Cerebellar cortex (tissue), 1 donor: ENCODE measurements around the gene SH3RF3.

Source experiments
- DNase-seq: peaks from one replicate; pipeline ENCODE4 v3.0.0-alpha.2; 2015; ENCODE audit warnings: low spot score

Gene SH3RF3

GRCh38 chr2:109418716-109419115 lies 289.7 kb downstream of the SH3RF3 start:
- DNase-seq, result no peak

GRCh38 chr2:109419171-109419756 lies 290.3 kb downstream of the SH3RF3 start:
- DNase-seq, result no peak

- DNase-seq, result peak; percentile 1
These were observed 291.0 kb downstream of the SH3RF3 start for GRCh38 chr2:109419960-109420370.

GRCh38 chr2:109421101-109421500 lies 292.1 kb downstream of the SH3RF3 start:
- no peak for DNase-seq

DNA sequence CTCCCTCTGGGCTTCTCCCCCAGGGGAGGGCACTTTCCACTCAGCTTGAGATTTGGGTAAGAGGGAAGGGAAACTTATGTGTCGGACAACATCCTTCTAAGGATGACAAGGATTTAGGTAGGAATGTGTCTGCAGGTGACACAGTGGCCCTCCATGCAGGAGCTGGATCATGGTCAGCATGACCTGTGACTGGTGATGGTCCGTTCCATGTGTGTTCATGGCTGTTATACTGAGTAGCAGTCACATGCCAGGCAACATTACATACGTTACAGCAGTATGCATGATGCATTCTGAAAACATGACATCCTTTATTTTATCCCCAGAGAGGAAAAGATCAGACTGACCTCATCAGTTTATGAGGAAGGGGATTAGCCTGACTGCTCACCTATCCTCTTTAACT lies 292.6 kb downstream of the SH3RF3 start:
- no peak for DNase-seq

DNA sequence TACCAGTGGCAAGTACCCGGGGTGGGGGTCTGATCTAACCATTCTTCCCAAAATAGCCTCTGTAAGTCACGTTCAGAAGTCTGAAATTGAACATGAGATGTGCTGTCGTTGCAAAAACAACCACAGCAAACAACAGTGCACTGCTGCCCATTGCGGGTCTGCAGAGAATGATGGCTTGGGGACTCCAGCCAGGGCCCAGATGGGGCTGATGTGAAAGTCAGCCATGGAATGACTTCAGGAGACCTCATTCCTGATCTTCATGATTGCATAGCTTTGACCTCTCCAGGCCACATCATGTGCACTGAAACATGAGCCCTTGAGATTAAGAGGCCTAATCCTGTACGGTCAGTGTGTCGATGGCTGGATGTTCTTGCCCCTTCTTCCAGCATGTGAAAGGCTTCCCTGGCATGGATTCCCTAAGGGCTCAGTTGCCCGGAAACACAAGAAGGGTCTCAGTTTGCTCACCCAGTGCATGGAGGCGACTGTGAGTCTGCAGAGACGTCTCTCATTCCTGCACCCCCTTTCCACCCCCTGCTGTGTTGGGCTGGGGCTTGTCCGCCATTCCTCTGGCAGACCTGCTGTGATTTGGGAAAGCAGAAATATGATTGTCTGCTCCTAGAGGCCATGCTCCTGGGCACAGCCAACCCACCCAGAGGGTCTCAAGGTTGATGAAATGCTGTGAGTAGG lies 293.2 kb downstream of the SH3RF3 start:
- DNase-seq, result no peak

GRCh38 chr2:109422758-109423500 lies 293.9 kb downstream of the SH3RF3 start:
- no peak for DNase-seq

GRCh38 chr2:109423556-109424359 lies 294.8 kb downstream of the SH3RF3 start:
- DNase-seq, result no peak

DNA sequence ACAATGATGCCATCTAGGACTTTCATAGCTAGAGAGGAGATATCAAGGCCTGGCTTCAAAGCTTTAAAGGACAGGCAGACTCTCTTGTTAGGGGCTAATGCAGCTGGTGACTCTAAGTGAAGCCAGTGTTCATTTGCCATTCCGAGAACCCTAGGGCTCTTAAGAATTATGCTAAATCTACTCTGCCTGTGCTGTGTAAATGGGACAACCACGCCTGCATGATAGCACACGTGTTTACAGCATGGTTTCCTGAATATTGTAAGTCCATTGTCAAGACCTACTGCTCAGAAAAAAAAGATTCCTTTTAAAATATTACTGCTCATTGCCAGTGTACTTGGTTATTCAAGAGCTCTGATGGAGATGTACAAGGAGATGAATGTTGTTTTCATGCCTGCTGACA lies 296.4 kb downstream of the SH3RF3 start:
- no peak for DNase-seq

GRCh38 chr2:109427661-109428091 lies 298.7 kb downstream of the SH3RF3 start:
- no peak for DNase-seq

GRCh38 chr2:109428281-109428680 lies 299.3 kb downstream of the SH3RF3 start:
- no peak for DNase-seq

- no peak for DNase-seq
These were observed 300.0 kb downstream of the SH3RF3 start for GRCh38 chr2:109428841-109429566.

- no peak for DNase-seq
These were observed 300.7 kb downstream of the SH3RF3 start for GRCh38 chr2:109429567-109430328.

DNA sequence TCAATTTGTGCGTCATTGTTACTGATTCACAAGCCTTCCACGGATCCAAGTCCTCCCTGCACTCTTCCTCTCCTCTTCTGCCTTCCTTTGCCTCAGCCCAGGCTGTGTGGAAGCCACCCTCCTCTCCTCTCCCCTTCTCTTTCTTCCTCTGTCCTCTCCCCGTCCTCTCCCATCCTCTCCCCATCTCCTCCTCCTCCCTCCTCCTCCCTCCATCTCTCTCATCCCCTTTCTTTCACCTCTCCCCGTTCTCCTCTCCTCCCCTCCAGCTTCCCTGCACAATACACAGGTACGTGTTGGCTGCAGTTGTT lies 301.3 kb downstream of the SH3RF3 start:
- DNase-seq, result no peak

DNA sequence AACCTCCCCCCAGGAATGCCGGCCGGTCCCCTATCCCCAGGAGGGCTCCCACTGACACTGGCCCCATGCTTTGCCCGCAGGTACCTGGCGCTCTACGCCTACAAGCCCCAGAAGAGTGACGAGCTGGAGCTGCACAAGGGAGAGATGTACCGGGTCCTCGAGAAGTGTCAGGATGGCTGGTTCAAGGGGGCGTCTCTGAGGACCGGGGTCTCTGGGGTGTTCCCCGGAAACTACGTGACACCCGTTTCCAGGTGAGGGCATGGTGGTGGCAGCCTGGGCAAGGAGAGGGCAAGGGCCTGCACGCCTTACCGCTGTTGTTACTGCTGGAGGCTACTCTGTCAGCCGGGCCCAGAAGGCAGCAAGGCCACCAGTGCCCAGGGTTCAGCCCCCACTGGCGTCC lies 303.4 kb downstream of the SH3RF3 start:
- no peak for DNase-seq

DNA sequence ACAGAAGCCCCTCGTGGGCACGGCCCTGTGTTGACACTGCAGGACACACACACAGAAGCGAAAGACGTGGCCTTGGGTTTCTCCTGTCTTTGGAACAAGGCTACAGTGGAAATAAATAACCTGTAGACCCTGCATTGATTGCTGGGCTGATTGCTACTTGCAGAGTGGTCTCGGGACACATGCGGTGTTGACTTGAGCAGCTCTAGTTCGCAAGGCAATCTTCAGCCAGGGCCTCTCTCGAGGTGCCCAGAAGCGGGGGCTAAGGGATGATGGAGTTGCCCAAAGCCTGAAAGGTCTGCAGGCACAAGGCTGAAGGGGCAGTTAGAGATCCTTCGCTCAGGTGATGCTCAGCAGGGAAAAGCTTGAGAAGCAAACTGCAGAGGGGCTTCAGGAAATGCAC lies 304.5 kb downstream of the SH3RF3 start:
- DNase-seq, result no peak

DNA sequence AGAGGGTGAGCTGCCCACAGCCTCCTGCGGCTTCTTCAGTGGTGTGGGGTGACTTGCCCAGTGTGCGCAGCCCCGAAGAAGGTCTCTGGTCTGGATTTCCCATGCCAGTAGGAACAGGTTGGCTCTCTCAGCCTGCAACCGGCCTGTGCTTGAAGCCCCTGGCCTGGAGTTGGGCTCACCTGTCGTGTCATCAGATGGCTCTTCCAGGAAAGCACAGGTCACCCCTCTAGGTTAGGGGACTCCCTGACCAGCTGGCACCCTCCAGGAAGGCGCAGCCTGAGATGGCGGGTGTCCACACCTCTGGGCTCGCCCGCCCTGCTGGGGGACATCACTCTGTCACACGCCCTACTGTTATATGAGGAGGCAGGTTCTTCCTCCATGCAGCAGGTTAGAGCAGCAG lies 304.9 kb downstream of the SH3RF3 start:
- DNase-seq, result no peak

GRCh38 chr2:109434351-109434750 lies 305.3 kb downstream of the SH3RF3 start:
- no peak for DNase-seq

DNA sequence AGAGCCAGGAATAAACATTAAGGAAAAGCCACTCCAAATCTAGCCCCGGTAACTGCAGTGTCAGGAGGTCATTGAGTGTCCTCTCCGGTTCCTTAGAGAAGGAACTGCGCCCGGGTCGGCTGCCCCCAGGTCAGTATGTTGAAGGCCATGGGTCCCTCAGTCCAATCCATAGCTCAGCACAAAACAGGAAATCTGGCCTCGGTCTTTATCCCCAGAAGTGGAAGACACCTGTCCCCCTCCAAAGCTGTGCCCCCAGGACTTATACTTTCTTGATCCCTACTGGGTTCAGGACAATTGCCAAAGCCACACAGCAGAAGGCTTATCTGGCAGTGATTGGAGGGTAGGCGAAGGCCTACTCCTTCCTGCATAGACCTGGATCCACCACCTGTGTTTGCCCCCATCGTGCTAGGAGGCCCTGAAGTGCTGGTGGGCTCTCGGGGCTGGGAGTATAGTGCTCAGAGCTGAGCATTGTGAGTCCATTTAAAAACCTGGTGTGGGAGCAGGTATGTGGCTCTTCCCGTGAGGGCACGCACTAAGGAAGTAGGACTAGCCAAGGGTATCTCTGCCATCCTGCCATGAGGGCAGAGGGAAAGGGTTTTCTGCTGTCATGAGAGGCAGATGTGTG lies 306.2 kb downstream of the SH3RF3 start:
- no peak for DNase-seq

DNA sequence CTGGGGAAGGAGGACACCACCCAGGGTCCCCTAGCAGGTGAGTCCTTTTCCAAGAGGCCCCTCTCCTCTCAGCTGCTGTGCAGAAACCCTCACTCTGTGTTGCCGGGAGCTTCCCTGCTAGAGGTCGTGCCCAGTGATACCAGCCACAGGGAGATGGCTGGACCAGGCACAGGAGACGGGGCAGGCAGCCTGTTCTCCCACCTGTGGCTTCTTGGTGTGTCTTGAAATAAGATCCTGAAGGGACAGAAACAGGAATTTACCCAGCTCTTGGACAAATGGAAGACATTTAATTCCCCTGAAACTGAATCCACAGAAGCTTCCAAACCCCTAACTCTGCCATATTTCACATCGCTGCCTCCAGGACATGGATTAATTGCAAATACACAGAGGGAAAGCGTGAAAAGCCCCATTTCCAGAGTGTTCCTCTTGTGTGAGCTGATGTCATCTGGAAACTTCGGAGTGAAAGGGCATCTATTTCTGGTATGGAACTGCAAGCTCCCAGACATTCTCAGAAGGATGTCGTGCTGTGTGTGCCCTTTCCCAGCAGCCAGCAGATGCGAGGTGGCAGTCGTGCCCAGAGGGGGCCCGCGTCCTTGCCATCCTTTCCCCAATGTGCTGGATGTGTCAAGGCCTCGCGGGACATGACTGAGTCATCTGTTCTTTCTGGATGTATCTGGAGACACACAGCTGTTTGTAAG lies 307.0 kb downstream of the SH3RF3 start:
- no peak for DNase-seq
